Measurements from ENCODE around the gene CENPT.

DNA sequence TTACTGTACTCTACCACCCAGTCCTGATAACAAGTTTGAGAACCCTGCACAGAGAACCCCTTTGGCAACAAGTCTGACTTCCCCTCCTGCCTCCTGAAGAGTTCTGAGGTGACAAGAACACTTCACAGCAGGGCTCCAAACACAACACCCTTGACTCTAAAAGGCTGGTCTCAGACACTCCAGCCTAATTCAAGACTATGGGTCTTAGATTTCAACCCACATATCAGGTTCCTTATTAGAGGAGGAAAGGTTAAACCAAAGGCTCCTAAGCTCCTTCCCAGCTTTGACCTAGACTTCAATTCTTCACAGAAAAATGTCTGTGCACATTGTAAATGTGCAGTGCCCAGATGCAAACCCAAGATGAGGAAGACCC, 64.2 kb downstream of the CENPT start:
- TF ChIP-seq, protein P1, sequence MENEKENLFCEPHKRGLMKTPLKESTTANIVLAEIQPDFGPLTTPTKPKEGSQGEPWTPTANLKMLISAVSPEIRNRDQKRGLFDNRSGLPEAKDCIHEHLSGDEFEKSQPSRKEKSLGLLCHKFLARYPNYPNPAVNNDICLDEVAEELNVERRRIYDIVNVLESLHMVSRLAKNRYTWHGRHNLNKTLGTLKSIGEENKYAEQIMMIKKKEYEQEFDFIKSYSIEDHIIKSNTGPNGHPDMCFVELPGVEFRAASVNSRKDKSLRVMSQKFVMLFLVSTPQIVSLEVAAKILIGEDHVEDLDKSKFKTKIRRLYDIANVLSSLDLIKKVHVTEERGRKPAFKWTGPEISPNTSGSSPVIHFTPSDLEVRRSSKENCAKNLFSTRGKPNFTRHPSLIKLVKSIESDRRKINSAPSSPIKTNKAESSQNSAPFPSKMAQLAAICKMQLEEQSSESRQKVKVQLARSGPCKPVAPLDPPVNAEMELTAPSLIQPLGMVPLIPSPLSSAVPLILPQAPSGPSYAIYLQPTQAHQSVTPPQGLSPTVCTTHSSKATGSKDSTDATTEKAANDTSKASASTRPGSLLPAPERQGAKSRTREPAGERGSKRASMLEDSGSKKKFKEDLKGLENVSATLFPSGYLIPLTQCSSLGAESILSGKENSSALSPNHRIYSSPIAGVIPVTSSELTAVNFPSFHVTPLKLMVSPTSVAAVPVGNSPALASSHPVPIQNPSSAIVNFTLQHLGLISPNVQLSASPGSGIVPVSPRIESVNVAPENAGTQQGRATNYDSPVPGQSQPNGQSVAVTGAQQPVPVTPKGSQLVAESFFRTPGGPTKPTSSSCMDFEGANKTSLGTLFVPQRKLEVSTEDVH (IDR thresholded peaks at IDR 0.05; ENCODE audit: low read depth, partially characterized antibody) = no peak
- TF ChIP-seq EZH2 (IDR thresholded peaks at IDR 0.05; ENCODE audit: borderline replicate concordance, control insufficient read depth, low read depth, low read length) = no peak
- TF ChIP-seq PAX8 (IDR thresholded peaks at IDR 0.05) = no peak
- TF ChIP-seq NRF1 (conservative IDR thresholded peaks at IDR 0.05; ENCODE audit: low read depth, low read length) = no peak
- TF ChIP-seq SREBF2 (IDR thresholded peaks at IDR 0.05; ENCODE audit: low read length) = no peak
- TF ChIP-seq GABPA (IDR thresholded peaks at IDR 0.05; ENCODE audit: low read depth) = no peak
- no peak for TF ChIP-seq CHD4 (IDR thresholded peaks at IDR 0.05)
- TF ChIP-seq, protein P2, sequence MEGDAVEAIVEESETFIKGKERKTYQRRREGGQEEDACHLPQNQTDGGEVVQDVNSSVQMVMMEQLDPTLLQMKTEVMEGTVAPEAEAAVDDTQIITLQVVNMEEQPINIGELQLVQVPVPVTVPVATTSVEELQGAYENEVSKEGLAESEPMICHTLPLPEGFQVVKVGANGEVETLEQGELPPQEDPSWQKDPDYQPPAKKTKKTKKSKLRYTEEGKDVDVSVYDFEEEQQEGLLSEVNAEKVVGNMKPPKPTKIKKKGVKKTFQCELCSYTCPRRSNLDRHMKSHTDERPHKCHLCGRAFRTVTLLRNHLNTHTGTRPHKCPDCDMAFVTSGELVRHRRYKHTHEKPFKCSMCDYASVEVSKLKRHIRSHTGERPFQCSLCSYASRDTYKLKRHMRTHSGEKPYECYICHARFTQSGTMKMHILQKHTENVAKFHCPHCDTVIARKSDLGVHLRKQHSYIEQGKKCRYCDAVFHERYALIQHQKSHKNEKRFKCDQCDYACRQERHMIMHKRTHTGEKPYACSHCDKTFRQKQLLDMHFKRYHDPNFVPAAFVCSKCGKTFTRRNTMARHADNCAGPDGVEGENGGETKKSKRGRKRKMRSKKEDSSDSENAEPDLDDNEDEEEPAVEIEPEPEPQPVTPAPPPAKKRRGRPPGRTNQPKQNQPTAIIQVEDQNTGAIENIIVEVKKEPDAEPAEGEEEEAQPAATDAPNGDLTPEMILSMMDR (IDR thresholded peaks at IDR 0.05 in 2 of 3, conservative IDR thresholded peaks at IDR 0.05 in 1 of 3; ENCODE audit: control insufficient read depth in 2 of 3, extremely low read depth in 1 of 3, insufficient read depth in 1 of 3, low read depth in 3 of 3, low read length in 3 of 3) = no peak
- no peak for TF ChIP-seq EP300 (IDR thresholded peaks at IDR 0.05; ENCODE audit: borderline replicate concordance in 1 of 2, control insufficient read depth in 1 of 2, low read depth in 2 of 2, low read length in 2 of 2)
- no peak for TF ChIP-seq POLR2A (IDR thresholded peaks at IDR 0.05; ENCODE audit: low read depth, low read length)
- no peak for TF ChIP-seq POLR2AphosphoS5 (IDR thresholded peaks at IDR 0.05; ENCODE audit: low read length)
- TF ChIP-seq NR2C2 (IDR thresholded peaks at IDR 0.05; ENCODE audit: borderline replicate concordance, control insufficient read depth, insufficient read length, low read depth) = no peak

Data from GM12878 (cell line).